HepG2 (cell line): ENCODE measurements around the gene TBC1D22A.

Experiments
- CTCF ChIP-seq: sonication (generic); formaldehyde crosslinking; IDR thresholded peaks from 2 replicates; pipeline ENCODE4 v1.5.0; 2020; ENCODE audit warnings: mild to moderate bottlenecking, missing genetic modification reagents, moderate library complexity
- EZH2 ChIP-seq: conservative IDR thresholded peaks from 2 replicates; pipeline ENCODE4 v1.6.1; 2012; ENCODE audit warnings: mild to moderate bottlenecking, low read depth, low read length, moderate library complexity
- IRF2 ChIP-seq: IDR thresholded peaks from 2 replicates; pipeline ENCODE4 v1.6.1; 2018; ENCODE audit warnings: missing genetic modification reagents, missing compliant biosample characterization
- MAFK ChIP-seq, 2 experiments: IDR thresholded peaks in 1 of 2; conservative IDR thresholded peaks in 1 of 2; 2 replicates each; pipeline ENCODE4 v1.6.1; 2011; ENCODE audit warnings: improper control_type of control experiment in 2 of 2, low read length in 2 of 2
- MAX ChIP-seq: IDR thresholded peaks from 2 replicates; pipeline ENCODE4 v1.6.1; 2012; ENCODE audit warnings: inconsistent platforms
- POLR2AphosphoS5 ChIP-seq: IDR thresholded peaks from 2 replicates; pipeline ENCODE4 v1.6.1; 2012; ENCODE audit warnings: low read depth, low read length
- PRDM4 ChIP-seq: sonication (generic); formaldehyde crosslinking; IDR thresholded peaks from 2 replicates; pipeline ENCODE4 v1.9.0; 2021; ENCODE audit warnings: missing genetic modification reagents, borderline replicate concordance
- RBM22 ChIP-seq: fragments of 200-400 bp; formaldehyde crosslinking; optimal IDR thresholded peaks from 2 replicates; pipeline ENCODE3; 2017; ENCODE audit warnings: mild to moderate bottlenecking, low read length, moderate library complexity
- RBM39 ChIP-seq: fragments of 200-400 bp; formaldehyde crosslinking; IDR thresholded peaks from one replicate; pipeline ENCODE4 v1.6.1; 2018; ENCODE audit warnings: antibody characterized with exemption, mild to moderate bottlenecking, low read depth, low read length; ENCODE audit not compliant: poor library complexity, severe bottlenecking
- REST ChIP-seq, 2 experiments: IDR thresholded peaks; 2 replicates each; pipeline ENCODE4 v1.6.1; 2011 to 2012; ENCODE audit warnings: low read length in 2 of 2, borderline replicate concordance in 1 of 2, low read depth in 1 of 2, mild to moderate bottlenecking in 1 of 2, moderate library complexity in 1 of 2
- U2AF1 ChIP-seq: fragments of 200-400 bp; formaldehyde crosslinking; optimal IDR thresholded peaks from 2 replicates; pipeline ENCODE3; 2017; ENCODE audit warnings: mild to moderate bottlenecking, low read depth, low read length

- TF ChIP-seq U2AF1 (no peak), REST (IDR thresholded peaks at IDR 0.05; ENCODE audit: borderline replicate concordance in 1 of 2, low read depth in 1 of 2, low read length in 2 of 2) (no peak), IRF2 (CRISPR knock-in tag) (no peak), RBM39 (no peak), PRDM4 (no peak), RBM22 (no peak), MAFK (conservative IDR thresholded peaks at IDR 0.05 in 1 of 2, IDR thresholded peaks at IDR 0.05 in 1 of 2; ENCODE audit: low read length in 2 of 2) (no peak), CTCF (0 out of 2 replicates have a peak, but pooled peaks have one; percentile 1), POLR2AphosphoS5 (no peak), EZH2 (no peak), MAX (no peak)
Measured at GRCh38 chr22:47165338-47166032, 403.0 kb downstream of the TBC1D22A start.
